Neural crest cell (in vitro differentiated cells): ENCODE results near the gene ZNF491. TPM values are rescaled to one million over a fixed set of nuclear protein-coding genes. Genes with fewer than 3 reads are reported as not detected.
"Not testable (repeated sequence)": the region's sequence is repeated elsewhere in the genome, so short reads cannot be mapped to it uniquely, and the experiment has no call there.

ENCODE experiments used
- DNase-seq: peaks from one replicate; pipeline ENCODE4 v3.0.0; 2021; ENCODE audit warnings: low read depth, mixed read lengths, low spot score
- H3K27ac Mint-ChIP-seq: one replicate; pipeline ENCODE4 v1.8.0; 2021; ENCODE audit warnings: mild to moderate bottlenecking, mixed read lengths; ENCODE audit not compliant: unreplicated experiment
- H3K27me3 Mint-ChIP-seq: 2 replicates; pipeline ENCODE4 v1.8.0; 2021; ENCODE audit warnings: low read depth, mild to moderate bottlenecking, mixed read lengths
- H3K36me3 Mint-ChIP-seq: 2 replicates; pipeline ENCODE4 v1.8.0; 2021; ENCODE audit warnings: low read depth, mild to moderate bottlenecking, mixed read lengths
- H3K4me1 Mint-ChIP-seq: 2 replicates; pipeline ENCODE4 v1.8.0; 2021; ENCODE audit warnings: mixed read lengths
- H3K4me3 Mint-ChIP-seq: one replicate; pipeline ENCODE4 v1.8.0; 2021; ENCODE audit warnings: mild to moderate bottlenecking, mixed read lengths
- H3K9me3 Mint-ChIP-seq: 2 replicates; pipeline ENCODE4 v1.8.0; 2021; ENCODE audit warnings: mixed read lengths
- CTCF ChIP-seq: fragments of 200-600 bp; sonication (generic); conservative IDR thresholded peaks from 2 replicates; pipeline ENCODE4 v1.5.0; 2021; ENCODE audit warnings: antibody characterized with exemption, mild to moderate bottlenecking
- total RNA-seq: library from RNA; stranded (reverse); gene quantifications from 2 replicates; pipeline ENCODE4 v1.2.1, GENCODE V29; 2021

Gene ZNF491
- total RNA-seq, 1 donor from 2014 or later = 9.8 TPM

GRCh38 chr19:11807099-11807380 is 8.7 kb downstream of the ZNF491 start:
- Mint-ChIP-seq H3K36me3 (peaks cover 76% of the 10 kb centered on the region), H3K9me3 (peaks cover 32% of the 10 kb centered on the region), H3K27ac (no peak overlapping the region), H3K27me3 (no peaks in the 10 kb centered on the region), H3K4me3 (no peak overlapping the region), H3K4me1 (no peaks in the 10 kb centered on the region)
- TF ChIP-seq CTCF = no peak
- DNase-seq = no peak

GRCh38 chr19:11813703-11814028 is 15.3 kb downstream of the ZNF491 start:
- peak overlapping the region; percentile 76 for H3K27ac Mint-ChIP-seq
- peaks cover 71% of the 10 kb centered on the region for H3K36me3 Mint-ChIP-seq
- H3K4me1 Mint-ChIP-seq = peaks cover 23% of the 10 kb centered on the region
- no peaks in the 10 kb centered on the region for H3K27me3 Mint-ChIP-seq
- H3K4me3 Mint-ChIP-seq = peak overlapping the region; percentile 88
- TF ChIP-seq CTCF = no peak
- DNase-seq = no peak
- H3K9me3 Mint-ChIP-seq = peaks cover 13% of the 10 kb centered on the region

GRCh38 chr19:11814029-11814699 is 15.8 kb downstream of the ZNF491 start, which contains the start of gene ZNF440:
ZNF440 (plus strand) TSS chr19:11814273; CDS start chr19:11814448, 175 bp downstream.
- peak within 1 kb of the TSS; percentile 93 for H3K4me3 Mint-ChIP-seq
- H3K36me3 Mint-ChIP-seq = peaks cover 68% of the 10 kb centered on the region
- TF ChIP-seq CTCF = no peak
- DNase-seq = peak; percentile 94
- H3K4me1 Mint-ChIP-seq = peaks cover 23% of the 10 kb centered on the region
- no peaks in the 10 kb centered on the region for H3K27me3 Mint-ChIP-seq
- H3K9me3 Mint-ChIP-seq = peaks cover 11% of the 10 kb centered on the region
- H3K27ac Mint-ChIP-seq = peak within 1 kb of the TSS; percentile 98

GRCh38 chr19:11814700-11815035 is 16.3 kb downstream of the ZNF491 start:
- H3K4me1 Mint-ChIP-seq = peaks cover 23% of the 10 kb centered on the region
- no peak for DNase-seq
- H3K27ac Mint-ChIP-seq = peak overlapping the region; percentile 94
- no peaks in the 10 kb centered on the region for H3K27me3 Mint-ChIP-seq
- peaks cover 64% of the 10 kb centered on the region for H3K36me3 Mint-ChIP-seq
- peak overlapping the region; percentile 93 for H3K4me3 Mint-ChIP-seq
- TF ChIP-seq CTCF = no peak
- peaks cover 11% of the 10 kb centered on the region for H3K9me3 Mint-ChIP-seq

- no peak for TF ChIP-seq CTCF
- peaks cover 65% of the 10 kb centered on the region for H3K36me3 Mint-ChIP-seq
- no peak overlapping the region for H3K27ac Mint-ChIP-seq
- H3K9me3 Mint-ChIP-seq = peaks cover 22% of the 10 kb centered on the region
- H3K27me3 Mint-ChIP-seq = no peaks in the 10 kb centered on the region
- no peak for DNase-seq
- H3K4me1 Mint-ChIP-seq = no peaks in the 10 kb centered on the region
- H3K4me3 Mint-ChIP-seq = peak overlapping the region; percentile 23
These were observed 23.3 kb downstream of the ZNF491 start for GRCh38 chr19:11821474-11822109.

GRCh38 chr19:11828957-11829876 is 30.9 kb downstream of the ZNF491 start:
- H3K27me3 Mint-ChIP-seq, H3K4me3 Mint-ChIP-seq, DNase-seq, H3K27ac Mint-ChIP-seq, H3K4me1 Mint-ChIP-seq: not testable (repeated sequence)
- Mint-ChIP-seq H3K36me3 (peaks cover 84% of the 10 kb centered on the region), H3K9me3 (peaks cover 39% of the 10 kb centered on the region)
